Cardiac muscle cell (in vitro differentiated cells and primary cell): Measurements from ENCODE around the gene GFPT2. TPM values are rescaled to one million over a fixed set of nuclear protein-coding genes. Genes with fewer than 3 reads are reported as not detected.

ENCODE experiments used
- DNase-seq, 2 donors: peaks; one replicate each; pipeline versions ENCODE4 v3.0.0 to v3.0.0-alpha.2; 2010 to 2017; ENCODE audit warnings: low read depth in 1 of 2, low spot score in 1 of 2
- H3K27ac ChIP-seq: fragments of 200-600 bp; sonication (generic); 2 replicates; pipeline ENCODE4 v1.5.1; 2016
- H3K27me3 ChIP-seq: fragments of 200-600 bp; sonication (generic); 2 replicates; pipeline ENCODE4 v1.6.0; 2016; ENCODE audit warnings: control low read depth
- H3K36me3 ChIP-seq: fragments of 200-600 bp; sonication (generic); 2 replicates; pipeline ENCODE4 v1.5.1; 2016; ENCODE audit warnings: control low read depth
- H3K4me1 ChIP-seq: fragments of 200-600 bp; sonication (generic); 2 replicates; pipeline ENCODE4 v1.8.1; 2017; ENCODE audit warnings: low read depth, mild to moderate bottlenecking, mixed run types
- H3K4me3 ChIP-seq: fragments of 200-600 bp; sonication (generic); 2 replicates; pipeline ENCODE4 v1.5.1; 2016; ENCODE audit warnings: mild to moderate bottlenecking
- H3K9me3 ChIP-seq: fragments of 200-600 bp; sonication (generic); 2 replicates; pipeline ENCODE4 v1.5.1; 2017; ENCODE audit warnings: low read depth, mild to moderate bottlenecking, control low read depth
- CTCF ChIP-seq: IDR thresholded peaks from 2 replicates; pipeline ENCODE4 v1.5.1; 2012; ENCODE audit warnings: low read depth, mild to moderate bottlenecking, low read length
- polyA plus RNA-seq: library from polyadenylated mRNA; unstranded; fragments of >200 nt; fragmentation: Nextera tagmentation; extraction: Ambion mirVana; gene quantifications from 2 replicates; pipeline ENCODE4 v1.2.1, GENCODE V29; 2016
- total RNA-seq: library from RNA; depleted of rRNA; stranded (reverse); fragments of >200 nt; gene quantifications from 2 replicates; pipeline ENCODE4 v1.2.3, GENCODE V29; 2016

Gene GFPT2
- total and polyA plus RNA-seq, 2 experiments from 2014 or later, result 37.7 to 39.8 TPM

- H3K27ac ChIP-seq, result peak overlapping the region; percentile 69
- no peaks in the 10 kb centered on the region for H3K9me3 ChIP-seq
- peaks cover 18% of the 10 kb centered on the region for H3K4me1 ChIP-seq
- no peaks in the 10 kb centered on the region for H3K27me3 ChIP-seq
- H3K4me3 ChIP-seq, result no peak overlapping the region
- DNase-seq, result peak in 1 of 2 donors; percentile 12
- no peak for TF ChIP-seq CTCF
- H3K36me3 ChIP-seq, result no peaks in the 10 kb centered on the region
Measured at GRCh38 chr5:180287868-180288267, 65.3 kb downstream of the GFPT2 start.

- peak overlapping the region; percentile 69 for H3K27ac ChIP-seq
- no peak for DNase-seq
- no peak overlapping the region for H3K4me3 ChIP-seq
- no peaks in the 10 kb centered on the region for H3K27me3 ChIP-seq
- H3K36me3 ChIP-seq, result no peaks in the 10 kb centered on the region
- H3K9me3 ChIP-seq, result no peaks in the 10 kb centered on the region
- no peak for TF ChIP-seq CTCF
- H3K4me1 ChIP-seq, result peaks cover 18% of the 10 kb centered on the region
Measured at GRCh38 chr5:180287404-180287803, 65.7 kb downstream of the GFPT2 start.

- Histone ChIP-seq H3K4me1 (peaks cover 9% of the 10 kb centered on the region), H3K9me3 (no peaks in the 10 kb centered on the region), H3K36me3 (peaks cover 5% of the 10 kb centered on the region), H3K27ac (peak overlapping the region; percentile 9), H3K4me3 (no peak overlapping the region), H3K27me3 (no peaks in the 10 kb centered on the region)
- DNase-seq, result no peak
- no peak for TF ChIP-seq CTCF
Measured at GRCh38 chr5:180284149-180284548, 69.0 kb downstream of the GFPT2 start.

GRCh38 chr5:180283026-180283615 lies 70.0 kb downstream of the GFPT2 start:
- H3K36me3 ChIP-seq, result peaks cover 6% of the 10 kb centered on the region
- DNase-seq, result peak in 1 of 2 donors; percentile 48
- H3K27ac ChIP-seq, result no peak overlapping the region
- no peaks in the 10 kb centered on the region for H3K9me3 ChIP-seq
- H3K27me3 ChIP-seq, result no peaks in the 10 kb centered on the region
- TF ChIP-seq CTCF, result no peak
- H3K4me3 ChIP-seq, result no peak overlapping the region
- H3K4me1 ChIP-seq, result peaks cover 7% of the 10 kb centered on the region

- no peak for TF ChIP-seq CTCF
- H3K9me3 ChIP-seq, result no peaks in the 10 kb centered on the region
- H3K27me3 ChIP-seq, result no peaks in the 10 kb centered on the region
- no peak overlapping the region for H3K4me3 ChIP-seq
- H3K27ac ChIP-seq, result no peak overlapping the region
- no peaks in the 10 kb centered on the region for H3K4me1 ChIP-seq
- DNase-seq, result no peak
- peaks cover 15% of the 10 kb centered on the region for H3K36me3 ChIP-seq
Measured at GRCh38 chr5:180282281-180282680, 70.9 kb downstream of the GFPT2 start.
